ACC112 (cell line): ENCODE results near the gene CASKIN1.

Experiments used
- H2AFZ ChIP-seq: fragments of 200-600 bp; sonication (generic); one replicate; pipeline ENCODE4 v1.6.0; 2017; ENCODE audit warnings: antibody characterized with exemption, low read length; ENCODE audit not compliant: unreplicated experiment
- H3K27ac ChIP-seq: fragments of 200-600 bp; sonication (generic); 2 replicates; pipeline ENCODE4 v1.5.1; 2014; ENCODE audit warnings: low read depth, mild to moderate bottlenecking, antibody characterized with exemption, low read length, moderate library complexity
- H3K27me3 ChIP-seq: fragments of 200-600 bp; sonication (generic); 2 replicates; pipeline ENCODE4 v1.6.1; 2014; ENCODE audit warnings: mild to moderate bottlenecking, antibody characterized with exemption, low read length, moderate library complexity, mixed read lengths; ENCODE audit not compliant: insufficient read depth
- H3K36me3 ChIP-seq: fragments of 200-600 bp; sonication (generic); 2 replicates; pipeline ENCODE4 v1.6.1; 2016; ENCODE audit warnings: mild to moderate bottlenecking, antibody characterized with exemption, low read length, moderate library complexity, mixed read lengths; ENCODE audit not compliant: insufficient read depth
- H3K4me1 ChIP-seq: fragments of 200-600 bp; sonication (generic); one replicate; pipeline ENCODE4 v1.6.1; 2016; ENCODE audit warnings: low read length, mixed read lengths; ENCODE audit not compliant: insufficient read depth, unreplicated experiment, control insufficient read depth
- H3K4me3 ChIP-seq: fragments of 200-600 bp; sonication (generic); 2 replicates; pipeline ENCODE4 v1.5.1; 2014; ENCODE audit warnings: mild to moderate bottlenecking, low read depth, low read length
- H3K79me2 ChIP-seq: fragments of 200-600 bp; sonication (generic); one replicate; pipeline ENCODE4 v1.6.0; 2016; ENCODE audit warnings: low read length; ENCODE audit not compliant: control insufficient read depth, unreplicated experiment, insufficient read depth

Gene CASKIN1

GRCh38 chr16:2162676-2163118 lies 33.7 kb downstream of the CASKIN1 start:
- Histone ChIP-seq H3K27ac (no peak overlapping the region), H2AFZ (no peak overlapping the region)

GRCh38 chr16:2161911-2162310 lies 34.5 kb downstream of the CASKIN1 start:
- Histone ChIP-seq H3K79me2 (peaks cover 67% of the 10 kb centered on the region), H3K4me3 (no peak overlapping the region), H2AFZ (no peak overlapping the region), H3K4me1 (peaks cover 41% of the 10 kb centered on the region), H3K36me3 (no peaks in the 10 kb centered on the region), H3K27ac (peak overlapping the region; percentile 95; the same call in 1 of the 2 replicates), H3K27me3 (no peaks in the 10 kb centered on the region)

More at GRCh38 chr16:2162676-2163118, 33.7 kb downstream of the CASKIN1 start:
- Histone ChIP-seq H3K79me2 (peaks cover 64% of the 10 kb centered on the region), H3K36me3 (no peaks in the 10 kb centered on the region), H3K4me3 (no peak overlapping the region), H3K27me3 (no peaks in the 10 kb centered on the region), H3K4me1 (peaks cover 33% of the 10 kb centered on the region)

GRCh38 chr16:2160915-2161551 lies 35.4 kb downstream of the CASKIN1 start:
- Histone ChIP-seq H3K79me2 (peaks cover 73% of the 10 kb centered on the region), H2AFZ (no peak overlapping the region), H3K36me3 (no peaks in the 10 kb centered on the region), H3K27me3 (no peaks in the 10 kb centered on the region), H3K27ac (peak overlapping the region; percentile 95), H3K4me1 (peaks cover 44% of the 10 kb centered on the region), H3K4me3 (peak overlapping the region; percentile 8)

- peaks cover 7% of the 10 kb centered on the region; the same call in 1 of the 2 replicates for H3K36me3 ChIP-seq
- peaks cover 77% of the 10 kb centered on the region for H3K79me2 ChIP-seq
- peaks cover 44% of the 10 kb centered on the region for H3K4me1 ChIP-seq
- H2AFZ ChIP-seq, result no peak overlapping the region
- peak overlapping the region; percentile 50 for H3K4me3 ChIP-seq
- H3K27me3 ChIP-seq, result no peaks in the 10 kb centered on the region
- peak overlapping the region; percentile 95 for H3K27ac ChIP-seq
Observed at GRCh38 chr16:2159175-2159838, 37.1 kb downstream of the CASKIN1 start.

GRCh38 chr16:2158262-2158638 lies 38.2 kb downstream of the CASKIN1 start:
- Histone ChIP-seq H3K36me3 (peaks cover 16% of the 10 kb centered on the region), H3K27me3 (no peaks in the 10 kb centered on the region), H2AFZ (no peak overlapping the region), H3K4me1 (peaks cover 44% of the 10 kb centered on the region), H3K4me3 (no peak overlapping the region; the same call in 1 of the 2 replicates), H3K27ac (peak overlapping the region; percentile 95), H3K79me2 (peaks cover 81% of the 10 kb centered on the region)

GRCh38 chr16:2157480-2158261 lies 38.7 kb downstream of the CASKIN1 start:
- Histone ChIP-seq H3K27ac (peak overlapping the region; percentile 95), H3K79me2 (peaks cover 82% of the 10 kb centered on the region), H2AFZ (no peak overlapping the region), H3K27me3 (no peaks in the 10 kb centered on the region), H3K36me3 (peaks cover 22% of the 10 kb centered on the region), H3K4me1 (peaks cover 48% of the 10 kb centered on the region), H3K4me3 (peak overlapping the region; percentile 98)

- no peak overlapping the region for H2AFZ ChIP-seq
- peak overlapping the region; percentile 98 for H3K4me3 ChIP-seq
- H3K36me3 ChIP-seq, result peaks cover 23% of the 10 kb centered on the region
- peak overlapping the region; percentile 95 for H3K27ac ChIP-seq
- peaks cover 82% of the 10 kb centered on the region for H3K79me2 ChIP-seq
- no peaks in the 10 kb centered on the region for H3K27me3 ChIP-seq
- peaks cover 51% of the 10 kb centered on the region for H3K4me1 ChIP-seq
Observed at GRCh38 chr16:2156849-2157224, 39.6 kb downstream of the CASKIN1 start.

- Histone ChIP-seq H3K4me1 (peaks cover 51% of the 10 kb centered on the region), H2AFZ (no peak overlapping the region), H3K27ac (peak overlapping the region; percentile 95), H3K36me3 (peaks cover 28% of the 10 kb centered on the region), H3K27me3 (no peaks in the 10 kb centered on the region), H3K4me3 (peak overlapping the region; percentile 98), H3K79me2 (peaks cover 81% of the 10 kb centered on the region)
Observed at GRCh38 chr16:2155977-2156848, 40.2 kb downstream of the CASKIN1 start.

GRCh38 chr16:2155091-2155950 lies 41.1 kb downstream of the CASKIN1 start, which contains the start of gene TRAF7:
TSS of gene TRAF7 (plus strand) at chr16:2155782. CDS start at chr16:2163921, 8,139 bp downstream.
- Histone ChIP-seq H3K27me3 (no peaks in the 10 kb centered on the region), H2AFZ (no peak within 1 kb of the TSS), H3K27ac (peak within 1 kb of the TSS; percentile 95), H3K4me3 (peak within 1 kb of the TSS; percentile 98), H3K4me1 (peaks cover 55% of the 10 kb centered on the region), H3K36me3 (peaks cover 30% of the 10 kb centered on the region), H3K79me2 (peaks cover 84% of the 10 kb centered on the region)
